ENCODE measurements around the gene HDGFL3. TPM values are rescaled to one million over a fixed set of nuclear protein-coding genes. Genes with fewer than 3 reads are reported as not detected.

Gene HDGFL3
- total and polyA plus RNA-seq, 5 donors from 2014 or later = 0.07 to 1.2 (median 0.26) TPM; not detected in 2

GRCh38 chr15:83113881-83114674 lies 93.5 kb downstream of the HDGFL3 start:
- Mint-ChIP-seq H3K27ac (no peak overlapping the region), H3K36me3 (no peaks in the 10 kb centered on the region), H3K4me1 (peaks cover 0 to 5% (median under 1%) of the 10 kb centered on the region in 4 donors)

DNA sequence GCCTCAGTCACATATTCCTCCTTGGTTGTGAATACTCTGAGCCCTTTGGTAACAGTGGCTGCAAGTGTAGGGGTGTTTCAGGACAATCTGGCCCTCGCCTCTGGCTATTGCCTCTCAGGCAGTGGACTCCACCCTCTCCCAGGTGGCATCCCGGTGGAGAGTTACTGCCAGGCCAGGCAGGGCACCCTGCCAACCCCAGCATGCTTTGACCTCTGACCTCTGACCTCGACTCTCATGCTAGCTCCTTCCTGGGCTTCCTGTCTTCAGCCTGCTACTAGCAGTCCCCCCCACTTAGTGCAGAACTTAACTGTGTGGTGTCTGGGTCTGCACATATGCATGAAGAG lies 94.7 kb downstream of the HDGFL3 start:
- Mint-ChIP-seq H3K27me3 (peaks cover 34% of the 10 kb centered on the region), H3K36me3 (no peaks in the 10 kb centered on the region), H3K9me3 (peaks cover 0 to 4% (median 0%) of the 10 kb centered on the region in 7 donors), H3K4me1 (peaks cover 0 to 11% (median 4%) of the 10 kb centered on the region in 4 donors), H3K27ac (no peak overlapping the region), H3K4me3 (no peak overlapping the region)
- no peak for DNase-seq
- Histone ChIP-seq H3K4me3 (ENCODE audit: low read depth, low read length) (no peak overlapping the region), H3K9me3 (ENCODE audit: control insufficient read depth in 2 of 2, low read length in 2 of 2) (no peaks in the 10 kb centered on the region), H3K27me3 (ENCODE audit: control insufficient read depth, insufficient read depth, low read length) (peaks cover 11% of the 10 kb centered on the region), H3K27ac (ENCODE audit: insufficient read depth, low read length, poor library complexity, severe bottlenecking) (no peak overlapping the region), H3K36me3 (ENCODE audit: control insufficient read depth, insufficient read depth, low read length) (no peaks in the 10 kb centered on the region), H3K4me1 (ENCODE audit: control insufficient read depth, insufficient read depth, low read length, poor library complexity, severe bottlenecking) (peaks cover 6% of the 10 kb centered on the region)
- no peak for ATAC-seq (ENCODE audit: low read depth in 2 of 2)

More at GRCh38 chr15:83113881-83114674, 93.5 kb downstream of the HDGFL3 start:
- no peak overlapping the region for H3K27ac ChIP-seq (ENCODE audit: insufficient read depth, low read length, poor library complexity, severe bottlenecking)
- peaks cover 7% of the 10 kb centered on the region for H3K27me3 ChIP-seq (ENCODE audit: control insufficient read depth, insufficient read depth, low read length)
- Mint-ChIP-seq H3K4me3 (no peak overlapping the region), H3K27me3 (peaks cover 22% of the 10 kb centered on the region), H3K9me3 (peaks cover 0 to 2% (median 0%) of the 10 kb centered on the region in 7 donors)
- DNase-seq (no peak), ATAC-seq (ENCODE audit: low read depth in 2 of 2) (no peak)
- no peaks in the 10 kb centered on the region for H3K36me3 ChIP-seq (ENCODE audit: control insufficient read depth, insufficient read depth, low read length)
- no peaks in the 10 kb centered on the region for H3K4me1 ChIP-seq (ENCODE audit: control insufficient read depth, insufficient read depth, low read length, poor library complexity, severe bottlenecking)
- no peaks in the 10 kb centered on the region for H3K9me3 ChIP-seq (ENCODE audit: control insufficient read depth in 2 of 2, low read length in 2 of 2)
- H3K4me3 ChIP-seq (ENCODE audit: low read depth, low read length) = no peak overlapping the region

- H3K27me3 ChIP-seq (ENCODE audit: control insufficient read depth, insufficient read depth, low read length) = peaks cover 11% of the 10 kb centered on the region
- no peaks in the 10 kb centered on the region for H3K9me3 ChIP-seq (ENCODE audit: control insufficient read depth in 2 of 2, low read length in 2 of 2)
- Mint-ChIP-seq H3K36me3 (no peaks in the 10 kb centered on the region), H3K4me1 (peaks cover 0 to 13% (median 4%) of the 10 kb centered on the region in 4 donors), H3K27ac (no peak overlapping the region), H3K27me3 (peaks cover 36% of the 10 kb centered on the region), H3K4me3 (no peak overlapping the region), H3K9me3 (peaks cover 0 to 4% (median 0%) of the 10 kb centered on the region in 7 donors)
- peaks cover 11% of the 10 kb centered on the region for H3K4me1 ChIP-seq (ENCODE audit: control insufficient read depth, insufficient read depth, low read length, poor library complexity, severe bottlenecking)
- no peaks in the 10 kb centered on the region for H3K36me3 ChIP-seq (ENCODE audit: control insufficient read depth, insufficient read depth, low read length)
- ATAC-seq (ENCODE audit: low read depth in 2 of 2) = no peak
- no peak overlapping the region for H3K4me3 ChIP-seq (ENCODE audit: low read depth, low read length)
- no peak overlapping the region for H3K27ac ChIP-seq (ENCODE audit: insufficient read depth, low read length, poor library complexity, severe bottlenecking)
- no peak for DNase-seq
These were observed 95.2 kb downstream of the HDGFL3 start for GRCh38 chr15:83112233-83112955.

DNA sequence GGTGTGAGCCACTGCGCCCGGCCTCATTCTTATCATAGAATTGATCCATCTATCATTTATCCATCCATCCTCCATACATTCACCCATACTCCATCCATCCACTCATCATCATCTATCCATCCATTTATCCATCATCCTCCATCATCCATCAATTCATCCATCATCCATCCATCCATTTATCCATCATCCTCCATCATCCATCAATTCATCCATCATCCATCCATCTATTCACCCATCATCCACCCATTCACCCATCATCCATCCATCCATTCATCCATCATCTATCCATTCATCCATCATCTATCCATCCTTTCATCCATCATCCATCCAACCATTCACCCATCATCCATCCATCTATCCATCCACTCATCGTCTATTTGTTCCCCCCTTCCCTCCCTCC lies 96.5 kb downstream of the HDGFL3 start:
- no peak overlapping the region for H3K27ac Mint-ChIP-seq
- H3K36me3 Mint-ChIP-seq = no peaks in the 10 kb centered on the region
- DNase-seq = no peak
- Histone ChIP-seq H3K9me3 (ENCODE audit: control insufficient read depth in 2 of 2, low read length in 2 of 2) (no peaks in the 10 kb centered on the region), H3K36me3 (ENCODE audit: control insufficient read depth, insufficient read depth, low read length) (no peaks in the 10 kb centered on the region), H3K4me3 (ENCODE audit: low read depth, low read length) (no peak overlapping the region), H3K27me3 (ENCODE audit: control insufficient read depth, insufficient read depth, low read length) (peaks cover 11% of the 10 kb centered on the region), H3K4me1 (ENCODE audit: control insufficient read depth, insufficient read depth, low read length, poor library complexity, severe bottlenecking) (peaks cover 17% of the 10 kb centered on the region), H3K27ac (ENCODE audit: insufficient read depth, low read length, poor library complexity, severe bottlenecking) (no peak overlapping the region)
- peaks cover 42% of the 10 kb centered on the region for H3K27me3 Mint-ChIP-seq
- H3K4me1 Mint-ChIP-seq = peaks cover 0 to 18% (median 6%) of the 10 kb centered on the region in 4 donors
- H3K9me3 Mint-ChIP-seq = peaks cover 0 to 4% (median 0%) of the 10 kb centered on the region in 7 donors
- ATAC-seq (ENCODE audit: low read depth in 2 of 2) = no peak
- H3K4me3 Mint-ChIP-seq = peak overlapping the region in 1 of 4 donors; percentile 13

DNA sequence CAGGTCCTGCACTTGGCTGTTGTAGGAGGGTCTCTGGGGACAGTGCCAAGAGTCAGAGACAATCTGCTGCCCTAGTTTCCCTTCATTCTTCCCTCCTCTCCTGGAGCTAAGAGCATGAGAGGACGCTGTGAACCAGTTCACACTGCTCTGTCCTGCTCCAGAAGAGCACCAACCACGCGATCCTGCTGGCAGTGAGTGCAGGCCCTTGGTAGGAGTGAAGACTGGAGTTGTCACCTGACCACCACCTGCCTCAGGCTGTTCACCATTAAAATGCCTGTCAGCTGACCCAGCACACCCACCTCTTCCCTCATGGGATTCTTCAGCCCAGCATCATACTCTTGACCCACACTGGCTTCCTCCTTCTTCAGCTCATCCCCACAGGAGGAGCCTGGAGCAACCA lies 97.2 kb downstream of the HDGFL3 start:
- Histone ChIP-seq H3K9me3 (ENCODE audit: control insufficient read depth in 2 of 2, low read length in 2 of 2) (no peaks in the 10 kb centered on the region), H3K27me3 (ENCODE audit: control insufficient read depth, insufficient read depth, low read length) (peaks cover 11% of the 10 kb centered on the region), H3K4me3 (ENCODE audit: low read depth, low read length) (no peak overlapping the region), H3K36me3 (ENCODE audit: control insufficient read depth, insufficient read depth, low read length) (no peaks in the 10 kb centered on the region), H3K4me1 (ENCODE audit: control insufficient read depth, insufficient read depth, low read length, poor library complexity, severe bottlenecking) (peaks cover 17% of the 10 kb centered on the region), H3K27ac (ENCODE audit: insufficient read depth, low read length, poor library complexity, severe bottlenecking) (no peak overlapping the region)
- peaks cover 0 to 18% (median 8%) of the 10 kb centered on the region in 4 donors for H3K4me1 Mint-ChIP-seq
- no peak overlapping the region for H3K27ac Mint-ChIP-seq
- H3K4me3 Mint-ChIP-seq = no peak overlapping the region
- no peaks in the 10 kb centered on the region for H3K36me3 Mint-ChIP-seq
- ATAC-seq (ENCODE audit: low read depth in 2 of 2) = no peak
- DNase-seq = no peak
- H3K9me3 Mint-ChIP-seq = peaks cover 0 to 4% (median 0%) of the 10 kb centered on the region in 7 donors
- H3K27me3 Mint-ChIP-seq = peaks cover 47% of the 10 kb centered on the region

DNA sequence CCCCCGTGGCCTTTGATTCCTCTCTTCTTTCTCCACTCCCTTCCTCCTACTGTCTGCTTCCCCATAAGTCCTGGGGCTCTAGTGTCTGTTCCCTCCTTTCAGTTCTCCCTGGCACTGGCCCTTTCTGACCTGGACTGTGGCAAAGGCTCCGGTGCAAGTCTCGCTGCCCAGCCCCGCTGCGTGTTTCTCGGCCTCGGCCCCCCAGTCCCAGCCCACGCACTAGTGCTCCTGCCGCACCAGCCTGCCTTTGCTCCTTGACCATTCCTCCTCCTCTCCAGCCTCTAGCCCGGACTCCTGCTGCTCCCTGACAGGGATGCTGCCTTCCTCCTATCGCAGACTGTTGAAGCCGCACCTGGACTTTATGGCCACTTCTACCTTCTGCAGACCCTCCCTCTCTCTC lies 98.1 kb downstream of the HDGFL3 start:
- Histone ChIP-seq H3K36me3 (ENCODE audit: control insufficient read depth, insufficient read depth, low read length) (no peaks in the 10 kb centered on the region), H3K9me3 (ENCODE audit: control insufficient read depth in 2 of 2, low read length in 2 of 2) (no peaks in the 10 kb centered on the region), H3K27ac (ENCODE audit: insufficient read depth, low read length, poor library complexity, severe bottlenecking) (no peak overlapping the region), H3K4me1 (ENCODE audit: control insufficient read depth, insufficient read depth, low read length, poor library complexity, severe bottlenecking) (peaks cover 17% of the 10 kb centered on the region), H3K27me3 (ENCODE audit: control insufficient read depth, insufficient read depth, low read length) (peaks cover 11% of the 10 kb centered on the region), H3K4me3 (ENCODE audit: low read depth, low read length) (no peak overlapping the region)
- H3K4me1 Mint-ChIP-seq = peaks cover 0 to 18% (median 9%) of the 10 kb centered on the region in 4 donors
- peaks cover 0 to 6% (median 0%) of the 10 kb centered on the region in 7 donors for H3K9me3 Mint-ChIP-seq
- H3K27me3 Mint-ChIP-seq = peaks cover 52% of the 10 kb centered on the region
- H3K36me3 Mint-ChIP-seq = no peaks in the 10 kb centered on the region
- no peak overlapping the region for H3K4me3 Mint-ChIP-seq
- H3K27ac Mint-ChIP-seq = no peak overlapping the region
- ATAC-seq (ENCODE audit: low read depth in 2 of 2) (no peak), DNase-seq (no peak)

GRCh38 chr15:83108266-83109219 lies 99.1 kb downstream of the HDGFL3 start:
- Mint-ChIP-seq H3K4me1 (peaks cover 0 to 18% (median 9%) of the 10 kb centered on the region in 4 donors), H3K4me3 (peak overlapping the region in 3 of 4 donors; percentile 44 to 68 (median 65)), H3K27ac (no peak overlapping the region), H3K27me3 (peaks cover 61% of the 10 kb centered on the region), H3K36me3 (peaks cover 4% of the 10 kb centered on the region), H3K9me3 (peaks cover 0 to 7% (median 0%) of the 10 kb centered on the region in 7 donors)
- DNase-seq (peak in 1 of 3 donors; percentile 52), ATAC-seq (ENCODE audit: low read depth in 2 of 2) (peak; percentile 40 to 44)
- H3K4me1 ChIP-seq (ENCODE audit: control insufficient read depth, insufficient read depth, low read length, poor library complexity, severe bottlenecking) = peaks cover 17% of the 10 kb centered on the region
- H3K36me3 ChIP-seq (ENCODE audit: control insufficient read depth, insufficient read depth, low read length) = no peaks in the 10 kb centered on the region
- H3K27ac ChIP-seq (ENCODE audit: insufficient read depth, low read length, poor library complexity, severe bottlenecking) = no peak overlapping the region
- peaks cover 16% of the 10 kb centered on the region for H3K27me3 ChIP-seq (ENCODE audit: control insufficient read depth, insufficient read depth, low read length)
- no peaks in the 10 kb centered on the region for H3K9me3 ChIP-seq (ENCODE audit: control insufficient read depth in 2 of 2, low read length in 2 of 2)
- no peak overlapping the region for H3K4me3 ChIP-seq (ENCODE audit: low read depth, low read length)

Measured in CD4-positive, CD25-positive, alpha-beta regulatory T cell (primary cell).